ENCODE data around the gene RNF224.
A peak's percentile ranks its signal among the peaks of the same experiment; 100 is the strongest.

RNF224 gene

GRCh38 chr9:137276473-137277328 is 49.4 kb downstream of the RNF224 start:
- peak; percentile 48 for DNase-seq (ENCODE audit: extremely low read depth, insufficient read length)
- H3K4me3 ChIP-seq (replicated peaks; ENCODE audit: low read depth, low read length): peak overlapping the region; percentile 72
- TF ChIP-seq, protein P1, sequence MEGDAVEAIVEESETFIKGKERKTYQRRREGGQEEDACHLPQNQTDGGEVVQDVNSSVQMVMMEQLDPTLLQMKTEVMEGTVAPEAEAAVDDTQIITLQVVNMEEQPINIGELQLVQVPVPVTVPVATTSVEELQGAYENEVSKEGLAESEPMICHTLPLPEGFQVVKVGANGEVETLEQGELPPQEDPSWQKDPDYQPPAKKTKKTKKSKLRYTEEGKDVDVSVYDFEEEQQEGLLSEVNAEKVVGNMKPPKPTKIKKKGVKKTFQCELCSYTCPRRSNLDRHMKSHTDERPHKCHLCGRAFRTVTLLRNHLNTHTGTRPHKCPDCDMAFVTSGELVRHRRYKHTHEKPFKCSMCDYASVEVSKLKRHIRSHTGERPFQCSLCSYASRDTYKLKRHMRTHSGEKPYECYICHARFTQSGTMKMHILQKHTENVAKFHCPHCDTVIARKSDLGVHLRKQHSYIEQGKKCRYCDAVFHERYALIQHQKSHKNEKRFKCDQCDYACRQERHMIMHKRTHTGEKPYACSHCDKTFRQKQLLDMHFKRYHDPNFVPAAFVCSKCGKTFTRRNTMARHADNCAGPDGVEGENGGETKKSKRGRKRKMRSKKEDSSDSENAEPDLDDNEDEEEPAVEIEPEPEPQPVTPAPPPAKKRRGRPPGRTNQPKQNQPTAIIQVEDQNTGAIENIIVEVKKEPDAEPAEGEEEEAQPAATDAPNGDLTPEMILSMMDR (IDR thresholded peaks at IDR 0.05; ENCODE audit: insufficient read depth, low read length, poor library complexity, severe bottlenecking): no peak
- H3K36me3 ChIP-seq (ENCODE audit: control insufficient read depth, insufficient read depth, low read length): peaks cover 23% of the 10 kb centered on the region
- no peaks in the 10 kb centered on the region for H3K27me3 ChIP-seq (replicated peaks; ENCODE audit: control insufficient read depth, insufficient read depth, low read length)

GRCh38 chr9:137277329-137278041 is 50.2 kb downstream of the RNF224 start, which contains the start of gene TOR4A:
TSS of gene TOR4A (plus strand) at chr9:137277726. CDS start at chr9:137278690, 964 bp downstream.
- peak; percentile 85 for DNase-seq (ENCODE audit: extremely low read depth, insufficient read length)
- H3K36me3 ChIP-seq (ENCODE audit: control insufficient read depth, insufficient read depth, low read length): peaks cover 19% of the 10 kb centered on the region
- H3K27me3 ChIP-seq (replicated peaks; ENCODE audit: control insufficient read depth, insufficient read depth, low read length): no peaks in the 10 kb centered on the region
- H3K4me3 ChIP-seq (replicated peaks; ENCODE audit: low read depth, low read length): peak within 1 kb of the TSS; percentile 72
- TF ChIP-seq, protein P1 (IDR thresholded peaks at IDR 0.05; ENCODE audit: insufficient read depth, low read length, poor library complexity, severe bottlenecking): peak; percentile 41

- DNase-seq (ENCODE audit: extremely low read depth, insufficient read length): peak; percentile 39
- Histone ChIP-seq H3K36me3 (ENCODE audit: control insufficient read depth, insufficient read depth, low read length) (peaks cover 16% of the 10 kb centered on the region), H3K27me3 (replicated peaks; ENCODE audit: control insufficient read depth, insufficient read depth, low read length) (no peaks in the 10 kb centered on the region), H3K4me3 (replicated peaks; ENCODE audit: low read depth, low read length) (peak overlapping the region; percentile 72)
- TF ChIP-seq, protein P1 (IDR thresholded peaks at IDR 0.05; ENCODE audit: insufficient read depth, low read length, poor library complexity, severe bottlenecking): no peak
Measured at GRCh38 chr9:137278061-137278701, 50.9 kb downstream of the RNF224 start.
